GM12878 (cell line): ENCODE measurements around the gene UEVLD. TPM values are rescaled to one million over a fixed set of nuclear protein-coding genes. Genes with fewer than 3 reads are reported as not detected.

Experiments
- CEBPB ChIP-seq, 2 experiments: fragments of 150-350 bp in 1 of 2; IDR thresholded peaks; 2 replicates each; pipeline ENCODE4 v1.6.1; 2012 to 2014; ENCODE audit warnings: low read depth in 2 of 2, low read length in 2 of 2, borderline replicate concordance in 1 of 2, inconsistent platforms in 1 of 2
- CHD4 ChIP-seq: fragments of 200-600 bp; sonication (generic); IDR thresholded peaks from 2 replicates; pipeline ENCODE4 v1.6.1; 2016; ENCODE audit warnings: mild to moderate bottlenecking
- CREB1 ChIP-seq: IDR thresholded peaks from 2 replicates; pipeline ENCODE4 v1.6.1; 2012; ENCODE audit warnings: low read depth, mild to moderate bottlenecking, inconsistent platforms
- ETV6 ChIP-seq, 2 experiments: fragments of 450-650 bp in 1 of 2; IDR thresholded peaks in 1 of 2; conservative IDR thresholded peaks in 1 of 2; 2 replicates each; pipeline ENCODE4 v1.6.1; 2014; ENCODE audit warnings: antibody characterized with exemption in 1 of 2, borderline replicate concordance in 1 of 2, low read depth in 1 of 2, mild to moderate bottlenecking in 1 of 2, moderate library complexity in 1 of 2
- FOXK2 ChIP-seq: fragments of 450-650 bp; IDR thresholded peaks from 2 replicates; pipeline ENCODE4 v1.6.1; 2017; ENCODE audit warnings: mild to moderate bottlenecking, moderate library complexity
- MEF2B ChIP-seq: fragments of 450-650 bp; IDR thresholded peaks from 2 replicates; pipeline ENCODE4 v1.6.1; 2018; ENCODE audit warnings: mild to moderate bottlenecking, moderate library complexity; ENCODE audit not compliant: partially characterized antibody, poor library complexity, severe bottlenecking
- PBX3 ChIP-seq: IDR thresholded peaks from 2 replicates; pipeline ENCODE4 v1.6.1; 2011; ENCODE audit warnings: mild to moderate bottlenecking, low read depth, low read length, moderate library complexity; ENCODE audit not compliant: insufficient replicate concordance
- POLR2AphosphoS2 ChIP-seq: IDR thresholded peaks from 2 replicates; pipeline ENCODE4 v1.6.1; 2011; ENCODE audit warnings: low read depth, mild to moderate bottlenecking, low read length, improper control_type of control experiment, moderate library complexity
- POU2F2 ChIP-seq: IDR thresholded peaks from 3 replicates; pipeline ENCODE4 v1.6.1; 2011; ENCODE audit warnings: low read depth, mild to moderate bottlenecking, low read length, borderline replicate concordance
- RBBP5 ChIP-seq: fragments of 200-600 bp; sonication (generic); conservative IDR thresholded peaks from 2 replicates; pipeline ENCODE4 v1.6.1; 2016
- RELB ChIP-seq: fragments of 450-650 bp; IDR thresholded peaks from 2 replicates; pipeline ENCODE4 v1.6.1; 2017; ENCODE audit warnings: low read depth, mild to moderate bottlenecking, moderate library complexity
- SIX5 ChIP-seq: IDR thresholded peaks from 2 replicates; pipeline ENCODE4 v1.6.1; 2011; ENCODE audit warnings: mild to moderate bottlenecking, low read depth, low read length, moderate library complexity; ENCODE audit not compliant: severe bottlenecking
- SP1 ChIP-seq: IDR thresholded peaks from one replicate; pipeline ENCODE4 v1.6.1; 2011; ENCODE audit warnings: low read depth, low read length
- SPI1 ChIP-seq: IDR thresholded peaks from 2 replicates; pipeline ENCODE4 v1.6.1; 2011; ENCODE audit warnings: low read depth, mild to moderate bottlenecking, low read length, moderate library complexity, borderline replicate concordance; ENCODE audit not compliant: insufficient read depth
- TARDBP ChIP-seq: IDR thresholded peaks from 2 replicates; pipeline ENCODE4 v1.6.1; 2016; ENCODE audit warnings: borderline replicate concordance
- ZNF384 ChIP-seq: IDR thresholded peaks from 2 replicates; pipeline ENCODE4 v1.6.1; 2012; ENCODE audit warnings: low read depth, mild to moderate bottlenecking, low read length, improper control_type of control experiment, borderline replicate concordance
- polyA plus RNA-seq, 11 experiments: library from polyadenylated mRNA; depleted of rRNA in 4 of 11; unstranded in 6 of 11; stranded (reverse) in 5 of 11; fragments of >200 nt; fragmentation: Nextera tagmentation in 4 of 11; fragmentation: Illumina TruSeq in 1 of 11; extraction: Ambion mirVana in 4 of 11; extraction: Trizol in 1 of 11; gene quantifications; 1 replicate in 1 of 11; 2 replicates in 10 of 11; pipeline versions ENCODE4 v1.2.1 to v1.2.3, GENCODE V29; 2011 to 2016; ENCODE audit warnings: inconsistent platforms in 2 of 11, missing spikeins in 2 of 11, low read depth in 1 of 11
- total RNA-seq, 4 experiments: library from RNA; depleted of rRNA in 3 of 4; stranded (reverse); fragments of >200 nt in 3 of 4; fragmentation: Illumina TruSeq in 1 of 4; extraction: Trizol in 1 of 4; gene quantifications; 2 replicates each; pipeline versions ENCODE4 v1.2.1 to v1.2.3, GENCODE V29; 2013 to 2021
- TF ChIP-seq, protein P1 (sequence below): IDR thresholded peaks from 2 replicates; pipeline ENCODE4 v1.6.1; 2011; ENCODE audit warnings: low read depth, mild to moderate bottlenecking, low read length, moderate library complexity, borderline replicate concordance; ENCODE audit errors: extremely low read depth
- TF ChIP-seq, protein P2 (sequence below): fragments of 450-650 bp; IDR thresholded peaks from 2 replicates; pipeline ENCODE4 v1.6.1; 2017; ENCODE audit warnings: mild to moderate bottlenecking, moderate library complexity
- TF ChIP-seq, protein P3 (sequence below): fragments of 450-650 bp; IDR thresholded peaks from 2 replicates; pipeline ENCODE4 v1.6.1; 2016; ENCODE audit warnings: mild to moderate bottlenecking

Gene UEVLD
- total and polyA plus RNA-seq, 10 of the 15 experiments (the other 5 are each of a cell fraction or from before 2014, with no cell fraction given) = 6.5 to 16.3 (median 13.4) TPM

DNA sequence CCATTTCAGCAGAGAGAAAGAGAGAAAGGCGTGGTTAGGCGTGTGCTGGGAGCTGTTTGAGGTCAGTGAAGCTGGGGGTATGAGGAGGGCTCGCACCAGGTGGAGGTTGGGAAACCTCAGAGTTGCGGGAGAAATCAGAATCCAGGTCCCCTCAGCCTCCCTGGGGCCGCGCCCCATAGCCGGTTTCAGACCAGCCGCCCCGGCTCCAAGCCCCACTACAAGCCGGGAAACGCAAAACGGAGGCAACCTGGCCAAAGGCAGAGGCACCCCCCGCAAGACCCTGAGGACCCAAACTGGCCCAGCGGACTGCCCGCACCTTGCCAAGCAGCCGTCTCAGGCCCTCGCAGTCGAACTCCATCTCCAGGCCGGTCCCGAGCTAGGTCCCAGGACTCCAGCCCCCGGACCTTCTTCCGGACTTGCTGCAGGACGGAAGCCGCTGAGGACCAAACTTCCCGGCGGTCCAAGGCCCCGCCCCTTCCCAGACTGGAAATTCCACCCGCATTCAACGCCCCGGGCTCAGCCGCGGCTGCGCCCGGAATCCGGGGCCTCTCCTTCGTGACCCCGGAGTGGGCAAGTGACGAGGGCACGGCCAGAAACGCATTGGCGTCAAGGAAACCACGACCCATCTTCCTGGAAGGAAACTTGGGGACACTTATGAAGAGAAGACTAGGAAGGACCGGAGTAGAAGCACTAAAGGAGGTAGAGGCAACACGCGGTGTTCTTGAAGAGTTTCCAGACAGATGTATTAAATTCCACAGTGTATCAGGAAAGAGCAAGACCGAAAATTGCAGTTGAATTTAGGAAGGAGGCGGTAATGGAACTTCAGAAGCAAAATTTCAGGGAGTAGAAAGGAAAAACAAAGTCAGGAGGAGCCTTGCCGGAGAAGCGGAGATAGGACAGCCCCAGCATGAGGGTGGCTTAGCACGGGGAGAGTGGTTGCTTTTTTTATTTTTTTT is at the start of gene UEVLD (continued):
- TF ChIP-seq CEBPB (IDR thresholded peaks at IDR 0.05; ENCODE audit: borderline replicate concordance in 1 of 2, low read depth in 2 of 2, low read length in 2 of 2) = no peak
- no peak for TF ChIP-seq SIX5
- no peak for TF ChIP-seq MEF2B
- TF ChIP-seq SP1 = peak; percentile 54
- TF ChIP-seq, protein P1, sequence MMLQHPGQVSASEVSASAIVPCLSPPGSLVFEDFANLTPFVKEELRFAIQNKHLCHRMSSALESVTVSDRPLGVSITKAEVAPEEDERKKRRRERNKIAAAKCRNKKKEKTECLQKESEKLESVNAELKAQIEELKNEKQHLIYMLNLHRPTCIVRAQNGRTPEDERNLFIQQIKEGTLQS = no peak
- TF ChIP-seq, protein P2, sequence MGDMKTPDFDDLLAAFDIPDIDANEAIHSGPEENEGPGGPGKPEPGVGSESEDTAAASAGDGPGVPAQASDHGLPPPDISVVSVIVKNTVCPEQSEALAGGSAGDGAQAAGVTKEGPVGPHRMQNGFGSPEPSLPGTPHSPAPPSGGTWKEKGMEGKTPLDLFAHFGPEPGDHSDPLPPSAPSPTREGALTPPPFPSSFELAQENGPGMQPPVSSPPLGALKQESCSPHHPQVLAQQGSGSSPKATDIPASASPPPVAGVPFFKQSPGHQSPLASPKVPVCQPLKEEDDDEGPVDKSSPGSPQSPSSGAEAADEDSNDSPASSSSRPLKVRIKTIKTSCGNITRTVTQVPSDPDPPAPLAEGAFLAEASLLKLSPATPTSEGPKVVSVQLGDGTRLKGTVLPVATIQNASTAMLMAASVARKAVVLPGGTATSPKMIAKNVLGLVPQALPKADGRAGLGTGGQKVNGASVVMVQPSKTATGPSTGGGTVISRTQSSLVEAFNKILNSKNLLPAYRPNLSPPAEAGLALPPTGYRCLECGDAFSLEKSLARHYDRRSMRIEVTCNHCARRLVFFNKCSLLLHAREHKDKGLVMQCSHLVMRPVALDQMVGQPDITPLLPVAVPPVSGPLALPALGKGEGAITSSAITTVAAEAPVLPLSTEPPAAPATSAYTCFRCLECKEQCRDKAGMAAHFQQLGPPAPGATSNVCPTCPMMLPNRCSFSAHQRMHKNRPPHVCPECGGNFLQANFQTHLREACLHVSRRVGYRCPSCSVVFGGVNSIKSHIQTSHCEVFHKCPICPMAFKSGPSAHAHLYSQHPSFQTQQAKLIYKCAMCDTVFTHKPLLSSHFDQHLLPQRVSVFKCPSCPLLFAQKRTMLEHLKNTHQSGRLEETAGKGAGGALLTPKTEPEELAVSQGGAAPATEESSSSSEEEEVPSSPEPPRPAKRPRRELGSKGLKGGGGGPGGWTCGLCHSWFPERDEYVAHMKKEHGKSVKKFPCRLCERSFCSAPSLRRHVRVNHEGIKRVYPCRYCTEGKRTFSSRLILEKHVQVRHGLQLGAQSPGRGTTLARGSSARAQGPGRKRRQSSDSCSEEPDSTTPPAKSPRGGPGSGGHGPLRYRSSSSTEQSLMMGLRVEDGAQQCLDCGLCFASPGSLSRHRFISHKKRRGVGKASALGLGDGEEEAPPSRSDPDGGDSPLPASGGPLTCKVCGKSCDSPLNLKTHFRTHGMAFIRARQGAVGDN = no peak
- TF ChIP-seq CHD4 = no peak
- TF ChIP-seq FOXK2 = no peak
- TF ChIP-seq PBX3 = no peak
- TF ChIP-seq CREB1 = 0 out of 2 replicates have a peak, but pooled peaks have one; percentile 33
- TF ChIP-seq POU2F2 = peak; percentile 40; the same call in 1 of the 3 replicates
- peak in 1 of 2 experiments; percentile 46; a peak in 1 of 4 replicates for TF ChIP-seq ETV6 (conservative IDR thresholded peaks at IDR 0.05 in 1 of 2, IDR thresholded peaks at IDR 0.05 in 1 of 2; ENCODE audit: borderline replicate concordance in 1 of 2, low read depth in 1 of 2)
- TF ChIP-seq SPI1 = no peak
- TF ChIP-seq POLR2AphosphoS2 = no peak
- TF ChIP-seq, protein P3, sequence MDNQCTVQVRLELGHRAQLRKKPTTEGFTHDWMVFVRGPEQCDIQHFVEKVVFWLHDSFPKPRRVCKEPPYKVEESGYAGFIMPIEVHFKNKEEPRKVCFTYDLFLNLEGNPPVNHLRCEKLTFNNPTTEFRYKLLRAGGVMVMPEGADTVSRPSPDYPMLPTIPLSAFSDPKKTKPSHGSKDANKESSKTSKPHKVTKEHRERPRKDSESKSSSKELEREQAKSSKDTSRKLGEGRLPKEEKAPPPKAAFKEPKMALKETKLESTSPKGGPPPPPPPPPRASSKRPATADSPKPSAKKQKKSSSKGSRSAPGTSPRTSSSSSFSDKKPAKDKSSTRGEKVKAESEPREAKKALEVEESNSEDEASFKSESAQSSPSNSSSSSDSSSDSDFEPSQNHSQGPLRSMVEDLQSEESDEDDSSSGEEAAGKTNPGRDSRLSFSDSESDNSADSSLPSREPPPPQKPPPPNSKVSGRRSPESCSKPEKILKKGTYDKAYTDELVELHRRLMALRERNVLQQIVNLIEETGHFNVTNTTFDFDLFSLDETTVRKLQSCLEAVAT = no peak; the same call in 1 of the 2 replicates
- 0 out of 2 replicates have a peak, but pooled peaks have one; percentile 16 for TF ChIP-seq TARDBP
- TF ChIP-seq RBBP5 = 0 out of 2 replicates have a peak, but pooled peaks have one; percentile 22
- no peak for TF ChIP-seq ZNF384
- TF ChIP-seq RELB = peak; percentile 72
